ENCODE results near the gene DNAJC4. TPM values are rescaled to one million over a fixed set of nuclear protein-coding genes. Genes with fewer than 3 reads are reported as not detected.

Gene DNAJC4
- total RNA-seq, 1 donor from 2014 or later = 11.8 TPM

DNA sequence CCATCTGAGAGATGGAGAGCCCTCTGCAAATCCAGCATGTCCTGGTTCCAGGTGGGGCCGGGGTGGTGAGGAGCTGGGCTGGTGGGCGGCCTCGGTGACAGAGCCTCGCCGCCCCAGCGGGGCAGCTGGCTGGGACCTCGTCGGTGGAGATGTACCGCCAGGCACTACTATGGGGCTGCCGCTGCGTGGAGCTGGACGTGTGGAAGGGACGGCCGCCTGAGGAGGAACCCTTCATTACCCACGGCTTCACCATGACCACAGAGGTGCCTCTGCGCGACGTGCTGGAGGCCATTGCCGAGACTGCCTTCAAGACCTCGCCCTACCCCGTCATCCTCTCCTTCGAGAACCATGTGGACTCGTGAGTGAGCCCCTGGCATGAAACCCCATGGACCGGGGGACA, 28.0 kb downstream of the DNAJC4 start:
- no peak for DNase-seq (ENCODE audit: low read depth, low spot score)

GRCh38 chr11:64258946-64259532, 28.7 kb downstream of the DNAJC4 start:
- DNase-seq (ENCODE audit: low read depth, low spot score) = no peak

- DNase-seq (ENCODE audit: low read depth, low spot score) = no peak
Measured at GRCh38 chr11:64259533-64260067, 29.3 kb downstream of the DNAJC4 start.

- DNase-seq (ENCODE audit: low read depth, low spot score) = no peak
Measured at GRCh38 chr11:64260147-64260708, 29.9 kb downstream of the DNAJC4 start.

DNA sequence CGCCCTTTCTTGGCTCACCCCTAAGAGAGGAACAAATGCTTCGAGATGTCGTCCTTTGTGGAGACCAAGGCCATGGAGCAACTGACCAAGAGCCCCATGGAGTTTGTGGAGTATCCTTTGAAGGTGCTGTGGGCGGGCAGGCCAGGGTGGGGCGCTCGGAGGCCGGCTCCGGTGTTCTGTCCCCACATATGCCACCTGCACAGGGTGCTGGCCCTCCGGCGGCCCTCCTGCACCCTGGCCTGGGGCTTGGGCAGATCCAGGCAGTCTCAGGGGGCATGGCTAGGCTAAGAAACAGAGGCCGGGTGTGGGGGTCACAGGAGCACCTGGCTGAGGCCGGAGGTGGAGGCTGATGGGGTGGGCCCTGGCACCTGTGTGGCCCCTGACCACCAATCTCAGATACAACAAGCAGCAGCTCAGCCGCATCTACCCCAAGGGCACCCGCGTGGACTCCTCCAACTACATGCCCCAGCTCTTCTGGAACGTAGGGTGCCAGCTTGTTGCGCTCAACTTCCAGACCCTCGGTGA, 31.3 kb downstream of the DNAJC4 start:
- no peak for DNase-seq (ENCODE audit: low read depth, low spot score)

DNA sequence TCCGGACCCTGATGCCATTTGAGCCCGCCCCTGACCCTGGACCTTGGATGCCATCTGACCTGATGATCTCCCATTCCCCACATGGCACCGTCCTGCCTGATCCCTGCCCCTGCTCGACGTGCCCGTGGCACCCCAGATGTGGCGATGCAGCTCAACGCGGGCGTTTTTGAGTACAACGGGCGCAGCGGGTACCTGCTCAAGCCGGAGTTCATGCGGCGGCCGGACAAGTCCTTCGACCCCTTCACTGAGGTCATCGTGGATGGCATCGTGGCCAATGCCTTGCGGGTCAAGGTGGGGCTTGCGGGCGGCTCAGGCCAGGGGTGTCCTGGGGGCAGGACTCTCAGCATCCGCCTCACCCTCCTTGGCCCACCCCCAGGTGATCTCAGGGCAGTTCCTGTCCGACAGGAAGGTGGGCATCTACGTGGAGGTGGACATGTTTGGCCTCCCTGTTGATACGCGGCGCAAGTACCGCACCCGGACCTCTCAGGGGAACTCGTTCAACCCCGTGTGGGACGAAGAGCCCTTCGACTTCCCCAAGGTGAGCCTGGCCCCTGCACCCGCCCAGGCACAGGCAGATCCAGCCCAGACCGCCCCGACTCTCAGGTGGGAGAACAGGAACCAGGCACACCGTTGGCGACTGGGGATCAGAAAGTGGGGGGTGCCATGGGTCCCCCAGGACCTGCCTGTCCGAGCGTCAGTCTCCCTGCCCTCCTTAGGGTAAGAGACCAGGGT, 32.1 kb downstream of the DNAJC4 start:
- DNase-seq (ENCODE audit: low read depth, low spot score) = no peak

DNA sequence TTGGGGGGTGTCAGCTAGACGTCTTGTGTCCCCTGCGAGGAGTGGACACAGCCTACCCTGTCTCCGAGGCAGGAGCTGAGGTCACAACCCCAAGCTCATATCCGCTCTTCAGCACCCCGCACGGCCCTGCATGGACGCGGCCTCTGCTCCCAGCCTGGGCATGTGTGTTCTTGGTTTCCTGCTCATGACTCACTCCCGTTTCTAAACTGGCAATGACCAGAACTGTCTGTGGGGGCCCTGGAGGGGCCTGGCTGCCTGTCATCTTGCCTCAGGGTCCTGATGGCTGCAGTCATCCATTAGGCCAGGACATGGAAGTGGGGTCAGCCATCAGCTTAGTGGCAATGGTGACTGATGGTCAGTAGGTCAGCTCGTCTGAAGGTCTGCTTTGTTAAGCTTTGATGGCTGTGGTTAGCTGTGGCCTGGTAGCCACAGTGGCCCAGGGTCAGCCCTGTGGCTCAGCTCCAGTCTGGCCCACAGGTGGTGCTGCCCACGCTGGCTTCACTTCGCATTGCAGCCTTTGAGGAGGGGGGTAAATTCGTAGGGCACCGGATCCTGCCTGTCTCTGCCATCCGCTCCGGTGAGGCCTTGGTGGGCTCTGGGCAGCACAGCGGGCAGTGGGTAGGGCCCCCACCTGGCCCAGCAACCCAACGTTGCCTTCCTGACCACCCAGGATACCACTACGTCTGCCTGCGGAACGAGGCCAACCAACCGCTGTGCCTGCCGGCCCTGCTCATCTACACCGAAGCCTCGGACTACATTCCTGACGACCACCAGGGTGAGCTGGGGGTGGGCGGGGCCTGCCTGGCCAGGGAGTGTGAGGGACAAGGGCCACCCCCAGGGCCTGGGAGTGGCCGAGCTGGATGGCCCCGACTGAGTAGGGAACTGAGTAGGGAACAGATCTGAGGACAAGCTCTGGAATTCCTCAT, 32.9 kb downstream of the DNAJC4 start:
- DNase-seq (ENCODE audit: low read depth, low spot score) = peak; percentile 58

- no peak for DNase-seq (ENCODE audit: low read depth, low spot score)
Measured at GRCh38 chr11:64263947-64264317, 33.6 kb downstream of the DNAJC4 start.

DNA sequence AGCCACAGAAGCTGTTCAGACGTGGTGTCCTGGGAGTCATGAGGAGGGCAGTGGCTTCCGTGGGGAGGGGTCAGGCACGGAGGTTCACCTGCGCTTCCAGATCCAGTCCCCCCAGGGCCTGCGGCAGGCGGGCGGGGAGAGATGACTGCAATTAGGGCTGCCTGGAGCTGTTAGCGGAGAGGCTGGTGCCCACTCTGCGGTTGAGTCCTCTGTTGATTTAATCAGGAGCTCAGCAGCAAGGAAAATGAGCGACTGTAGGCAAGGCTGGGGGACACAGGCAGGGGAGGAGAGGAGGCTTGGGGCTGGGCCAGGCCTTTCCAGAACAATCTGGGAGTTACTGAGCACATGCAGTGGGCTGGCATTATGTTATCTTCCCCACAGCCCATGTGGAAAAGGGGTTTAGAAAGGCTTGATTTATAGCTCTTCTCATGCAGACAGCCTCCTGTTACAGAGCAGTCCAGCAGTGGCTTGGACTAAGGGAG, 34.1 kb downstream of the DNAJC4 start:
- DNase-seq (ENCODE audit: low read depth, low spot score) = no peak

DNA sequence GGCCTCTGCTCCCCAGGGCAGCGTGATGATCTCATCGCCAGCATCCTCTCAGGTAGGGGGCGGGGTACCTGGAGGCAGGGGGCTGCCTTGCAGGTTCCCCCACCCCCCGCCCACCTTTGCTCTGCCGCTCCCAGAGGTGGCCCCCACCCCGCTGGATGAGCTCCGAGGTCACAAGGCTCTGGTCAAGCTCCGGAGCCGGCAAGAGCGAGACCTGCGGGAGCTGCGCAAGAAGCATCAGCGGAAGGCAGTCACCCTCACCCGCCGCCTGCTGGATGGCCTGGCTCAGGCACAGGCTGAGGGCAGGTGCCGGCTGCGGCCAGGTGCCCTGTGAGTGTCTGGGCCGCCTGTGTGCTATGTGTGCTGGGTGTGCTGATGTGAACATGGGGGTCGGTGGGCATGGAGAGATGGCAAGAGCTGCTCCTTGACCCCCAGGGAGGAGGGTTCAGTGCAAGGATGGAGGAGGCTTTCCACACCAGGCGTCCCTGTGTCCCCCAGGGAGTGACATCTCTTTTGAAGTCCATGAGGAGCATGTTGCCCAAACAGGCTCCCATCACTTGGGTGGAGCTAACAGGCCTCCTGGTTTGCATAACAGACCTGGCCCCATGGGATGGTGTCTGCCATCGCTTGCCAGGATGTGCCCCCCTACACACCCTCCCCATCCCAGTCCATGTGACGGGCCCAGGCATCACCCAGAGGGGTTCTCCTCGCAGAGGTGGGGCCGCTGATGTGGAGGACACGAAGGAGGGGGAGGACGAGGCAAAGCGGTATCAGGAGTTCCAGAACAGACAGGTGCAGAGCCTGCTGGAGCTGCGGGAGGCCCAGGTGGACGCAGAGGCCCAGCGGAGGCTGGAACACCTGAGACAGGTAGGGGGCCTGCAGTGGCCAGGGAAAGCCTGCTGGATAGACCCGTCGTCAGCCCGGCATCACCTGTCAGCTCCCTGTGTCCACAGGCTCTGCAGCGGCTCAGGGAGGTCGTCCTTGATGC, 35.1 kb downstream of the DNAJC4 start:
- no peak for DNase-seq (ENCODE audit: low read depth, low spot score)

GRCh38 chr11:64266339-64266738, 36.0 kb downstream of the DNAJC4 start:
- DNase-seq (ENCODE audit: low read depth, low spot score) = no peak

DNA sequence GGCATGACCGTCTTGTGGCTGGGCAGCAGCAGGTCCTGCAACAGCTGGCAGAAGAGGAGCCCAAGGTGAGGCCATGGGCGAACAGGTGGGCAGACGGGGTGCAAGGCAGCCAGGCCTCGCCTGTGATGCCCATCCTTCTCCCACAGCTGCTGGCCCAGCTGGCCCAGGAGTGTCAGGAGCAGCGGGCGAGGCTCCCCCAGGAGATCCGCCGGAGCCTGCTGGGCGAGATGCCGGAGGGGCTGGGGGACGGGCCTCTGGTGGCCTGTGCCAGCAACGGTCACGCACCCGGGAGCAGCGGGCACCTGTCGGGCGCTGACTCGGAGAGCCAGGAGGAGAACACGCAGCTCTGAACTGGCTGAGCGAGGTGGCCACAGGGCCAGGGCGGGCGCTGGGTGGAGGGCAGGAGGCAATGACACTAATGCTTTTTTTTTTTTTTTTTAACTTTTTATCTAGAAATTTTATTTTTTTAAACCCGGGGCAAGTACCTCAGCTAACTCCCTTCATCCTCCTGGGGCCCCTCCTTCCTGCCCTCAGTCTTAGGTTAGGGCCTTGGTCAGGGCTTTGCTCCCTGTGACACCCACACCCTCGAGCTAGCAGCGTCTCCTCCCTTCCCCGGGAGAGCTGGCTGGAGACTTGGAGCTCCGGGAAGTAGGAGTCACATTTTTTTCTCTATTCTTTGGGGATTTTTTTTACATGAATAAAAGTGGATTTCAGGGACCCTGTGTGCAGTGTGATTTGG, 37.0 kb downstream of the DNAJC4 start:
- no peak for DNase-seq (ENCODE audit: low read depth, low spot score)

DNA sequence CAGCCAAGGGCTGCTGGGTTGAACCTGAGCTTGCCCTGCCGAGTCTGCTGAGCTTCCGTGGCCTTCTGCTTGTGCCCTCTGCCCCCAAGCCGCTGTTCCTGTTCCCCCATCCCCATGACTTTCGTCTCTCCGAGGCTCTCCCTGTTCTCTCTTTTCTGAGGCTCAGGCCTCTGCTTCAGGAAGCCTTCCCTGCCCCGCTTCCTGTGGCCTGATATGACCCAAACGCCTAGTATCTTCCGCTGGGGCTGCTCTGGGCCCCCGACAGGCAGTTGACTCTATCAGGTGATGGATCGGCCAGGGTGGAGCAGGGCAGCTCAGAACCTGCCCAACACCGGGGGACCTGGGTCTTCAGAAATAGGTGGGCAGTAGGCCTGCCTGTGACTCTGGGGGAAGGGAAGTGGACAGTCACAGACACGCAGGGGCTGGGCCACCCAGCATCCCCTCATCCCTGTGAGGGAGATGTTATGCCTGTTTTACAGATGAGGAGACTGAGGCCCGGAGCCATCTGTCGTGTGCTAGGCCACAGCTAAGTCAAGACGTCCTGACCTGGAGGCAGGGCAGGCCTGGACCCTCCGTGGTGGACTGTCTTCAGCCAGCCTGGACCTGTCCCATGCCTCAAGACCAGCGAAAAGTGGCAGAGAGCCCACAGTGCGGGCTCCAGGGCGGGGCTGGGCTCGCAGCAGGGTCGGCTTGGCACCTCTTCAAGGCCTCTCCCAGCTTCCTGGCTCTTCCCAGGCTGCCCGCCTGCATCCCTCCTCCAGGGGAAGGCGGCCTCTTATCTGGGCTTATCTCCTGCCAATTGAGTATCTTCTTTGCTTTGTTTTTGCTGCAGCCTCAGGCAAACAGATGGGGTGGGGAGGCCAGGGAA, 37.9 kb downstream of the DNAJC4 start:
- peak; percentile 48 for DNase-seq (ENCODE audit: low read depth, low spot score)

DNA sequence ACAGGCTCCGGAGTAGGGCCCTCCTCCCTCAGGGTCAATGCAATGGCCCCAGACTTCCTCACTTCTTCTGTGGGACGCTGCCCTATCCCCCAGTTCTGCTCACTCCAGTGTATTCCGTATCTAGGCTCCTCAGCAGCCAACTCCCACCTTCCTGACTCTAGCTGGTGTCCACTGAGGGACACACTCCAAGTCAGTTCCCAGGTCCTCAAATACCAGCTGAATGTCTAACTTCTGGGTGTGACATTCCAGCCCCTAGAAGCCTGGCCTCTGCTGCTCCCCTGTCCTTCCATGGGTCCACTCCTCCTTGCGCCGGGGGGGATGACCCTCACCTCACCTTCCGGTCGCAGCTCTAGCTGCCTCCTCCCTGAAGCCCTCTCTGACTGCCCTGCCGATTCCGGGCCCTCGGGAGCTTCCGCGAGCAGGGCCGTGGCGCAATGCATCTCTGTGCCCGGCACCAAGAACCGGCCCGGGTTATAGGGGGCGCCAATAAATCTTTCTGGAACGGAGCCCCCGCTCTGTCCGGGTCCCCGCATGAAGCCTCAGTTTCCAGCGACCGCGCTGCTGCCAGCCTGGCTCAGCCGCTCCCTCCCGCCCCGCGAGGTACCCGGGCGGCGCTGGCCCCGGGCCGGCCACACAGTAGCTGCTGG, 38.7 kb downstream of the DNAJC4 start:
- DNase-seq (ENCODE audit: low read depth, low spot score) = no peak

DNA sequence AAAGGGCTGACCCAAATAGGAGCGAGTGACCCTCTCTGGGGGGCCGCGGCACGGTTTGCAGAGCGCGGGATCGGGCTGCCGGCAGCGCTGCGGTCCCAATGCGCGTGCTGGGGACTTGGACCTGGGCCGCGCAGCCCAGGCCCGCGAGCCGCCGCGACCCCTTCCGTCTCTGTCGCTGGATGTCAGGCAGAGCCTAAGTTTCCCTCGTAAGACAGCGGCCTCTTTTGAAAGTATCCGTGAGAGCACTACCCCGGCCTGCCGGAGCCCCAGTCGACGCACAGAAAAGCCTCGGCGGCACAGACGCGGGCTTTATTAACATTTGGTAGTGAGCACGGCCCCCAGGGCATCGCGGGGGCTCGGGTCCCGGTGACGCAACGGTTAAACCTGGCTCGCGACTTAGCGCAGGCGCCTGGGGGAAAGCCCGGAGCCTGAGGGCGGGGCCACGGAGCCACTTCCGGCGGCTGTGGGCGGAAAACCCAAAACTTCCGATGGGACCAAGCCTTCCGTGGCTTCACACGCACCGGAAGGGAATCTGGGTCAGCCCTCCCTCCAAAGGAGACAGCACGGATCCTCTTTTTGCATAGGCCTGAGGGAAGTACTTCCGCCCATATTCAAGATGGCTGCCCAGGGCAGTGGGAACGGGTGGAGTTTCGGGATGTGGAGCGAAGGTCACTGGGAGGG, 39.3 kb downstream of the DNAJC4 start:
- DNase-seq (ENCODE audit: low read depth, low spot score) = peak; percentile 99

DNA sequence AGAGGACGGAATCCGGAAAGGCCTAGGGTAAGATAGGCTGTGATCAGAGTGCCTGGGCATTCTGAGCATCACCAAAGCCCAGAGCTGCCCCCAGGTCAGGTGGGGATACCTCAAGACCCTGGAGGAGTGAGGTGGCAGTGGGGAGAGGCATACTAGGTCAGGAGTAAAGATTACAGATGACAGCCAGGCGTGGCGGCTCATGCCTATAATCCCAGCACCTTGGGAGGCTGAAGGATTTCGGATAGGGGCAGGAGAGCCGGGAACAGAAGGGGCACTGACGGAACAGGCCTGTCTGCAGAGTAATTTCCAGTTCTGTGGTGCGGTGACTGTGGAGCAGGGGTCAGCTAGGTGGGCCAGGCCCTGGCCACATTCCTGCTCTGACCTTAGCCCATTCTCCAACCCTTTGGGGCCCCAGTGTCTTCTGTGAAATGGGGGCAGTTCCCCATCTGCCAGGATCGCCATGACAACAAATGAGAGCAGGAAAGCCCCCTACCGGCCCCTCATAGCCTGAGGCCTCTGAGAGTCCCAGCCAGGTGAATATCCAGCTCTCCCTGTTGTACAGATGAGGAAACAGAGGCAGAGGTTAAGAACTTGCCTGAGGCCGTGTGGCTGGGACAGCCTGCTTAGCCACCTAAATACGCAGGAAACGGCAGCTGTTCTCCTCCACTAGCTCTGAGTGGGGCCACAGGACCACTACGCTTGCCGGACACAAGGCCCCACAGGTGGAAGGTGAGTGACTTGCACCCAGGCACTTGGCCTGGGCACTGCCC, 44.9 kb downstream of the DNAJC4 start:
- DNase-seq (ENCODE audit: low read depth, low spot score) = no peak

DNA sequence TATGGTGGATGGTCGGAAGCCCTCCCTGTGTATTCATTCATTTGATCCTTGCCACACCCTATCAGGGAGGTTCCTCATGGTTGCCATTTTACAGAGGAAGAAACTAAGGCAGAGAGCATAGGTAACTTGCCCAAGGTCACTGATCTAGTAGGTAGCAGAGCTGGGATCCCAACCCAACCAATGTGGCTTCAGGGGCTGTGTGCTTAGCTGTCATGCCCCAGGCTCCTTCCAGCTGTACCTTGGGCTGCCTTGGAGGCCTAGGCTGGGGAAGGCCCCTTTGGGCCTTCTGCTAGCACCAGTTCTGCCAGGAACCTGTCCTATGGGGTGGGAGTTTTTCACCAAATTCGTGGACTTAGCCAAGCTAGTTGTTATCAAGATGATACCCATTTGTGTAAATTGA, 45.5 kb downstream of the DNAJC4 start:
- DNase-seq (ENCODE audit: low read depth, low spot score) = no peak

Data from pulmonary artery endothelial cell (primary cell).